K562 (cell line): ENCODE results near the gene CDH8. TPM values are rescaled to one million over a fixed set of nuclear protein-coding genes. Genes with fewer than 3 reads are reported as not detected.

Experiments
- ATAC-seq: fragments of 200-7000 bp; cut with Tn5 transposase; 3 replicates; pipeline ENCODE4 v1.9.1; 2020; ENCODE audit warnings: moderate library complexity
- BruUV-seq: library from RNA; stranded (reverse); fragments of 400-500 nt; replicated peaks from 2 replicates; lab custom pipeline; 2021; lab: Mats Ljungman, UMichigan
- CTCF ChIA-PET: fragments of 300-600 bp; formaldehyde crosslinking; extraction: SDS; loops from one replicate; lab custom pipeline; 2021; ENCODE audit warnings: low intra/inter-chr PET ratio; lab: Yijun Ruan, JAX
- POLR2A ChIA-PET: fragments of 300-600, 350-650 bp; sonication (Branson Sonifier 250); formaldehyde crosslinking; extraction: SDS; loops from one replicate; lab custom pipeline; 2021; ENCODE audit warnings: antibody characterized with exemption, inconsistent platforms; lab: Yijun Ruan, JAX
- DNase-seq, 4 experiments: peaks; one replicate each; pipeline versions ENCODE4 v3.0.0 to v3.0.0-alpha.2; 2011 to 2018; ENCODE audit warnings: low spot score in 3 of 4, mixed read lengths in 3 of 4; ENCODE audit errors: extremely low read depth in 1 of 4
- FAIRE-seq: peaks from 2 replicates; lab custom pipeline; 2011; peaks lifted over from hg19 to GRCh38; lab: Jason Lieb, UNC
- H2AFZ ChIP-seq: 2 replicates; pipeline ENCODE4 v1.6.0; 2011; ENCODE audit warnings: low read depth, low read length, control low read depth, inconsistent platforms
- H3K27ac ChIP-seq: fragments of 200-600 bp; 3 replicates; pipeline ENCODE4 v1.8.0; 2011; ENCODE audit warnings: low read depth, mild to moderate bottlenecking, control low read depth, inconsistent platforms, low read length, moderate library complexity, mixed read lengths; ENCODE audit errors: extremely low read depth
- H3K27me3 ChIP-seq, 2 experiments: fragments of 300-600 bp in 1 of 2; 2 replicates in 1 of 2; 3 replicates in 1 of 2; pipeline versions ENCODE4 v1.6.0 to v1.8.0; 2011; ENCODE audit warnings: inconsistent platforms in 2 of 2, low read length in 2 of 2, mild to moderate bottlenecking in 1 of 2, mixed read lengths in 1 of 2, moderate library complexity in 1 of 2; ENCODE audit not compliant: control insufficient read depth in 2 of 2, insufficient read depth in 2 of 2
- H3K36me3 ChIP-seq: fragments of 300-600 bp; 3 replicates; pipeline ENCODE4 v1.8.0; 2011; ENCODE audit warnings: mild to moderate bottlenecking, low read length, inconsistent platforms; ENCODE audit not compliant: control insufficient read depth, insufficient read depth
- H3K4me1 ChIP-seq, 2 experiments: fragments of 200-600 bp in 1 of 2; replicated peaks in 1 of 2; 2 replicates in 1 of 2; 3 replicates in 1 of 2; pipeline versions ENCODE4 v1.5.1 to v1.8.0; 2011; ENCODE audit warnings: inconsistent platforms in 2 of 2, low read length in 2 of 2, mild to moderate bottlenecking in 1 of 2, mixed read lengths in 1 of 2, moderate library complexity in 1 of 2; ENCODE audit not compliant: control insufficient read depth in 2 of 2, insufficient read depth in 2 of 2
- H3K4me2 ChIP-seq: 2 replicates; pipeline ENCODE4 v1.6.1; 2011; ENCODE audit warnings: low read length, control low read depth, inconsistent platforms, mixed read lengths; ENCODE audit not compliant: insufficient read depth
- H3K4me3 ChIP-seq: fragments of 200-600 bp; sonication (generic), shearing (Covaris generic); 2 replicates; pipeline ENCODE4 v1.5.1; 2016; ENCODE audit warnings: control low read depth, inconsistent platforms
- H3K79me2 ChIP-seq: fragments of 200-600 bp; 3 replicates; pipeline ENCODE4 v1.8.0; 2011; ENCODE audit warnings: low read length, inconsistent platforms; ENCODE audit not compliant: control insufficient read depth, insufficient read depth
- H3K9ac ChIP-seq, 2 experiments: 2 replicates each; pipeline versions ENCODE4 v1.6.0 to v1.6.1; 2011; ENCODE audit warnings: low read depth in 2 of 2, low read length in 2 of 2, control low read depth in 1 of 2, inconsistent platforms in 1 of 2, mild to moderate bottlenecking in 1 of 2, mixed read lengths in 1 of 2; ENCODE audit not compliant: insufficient read depth in 1 of 2
- H3K9me1 ChIP-seq: one replicate; pipeline ENCODE4 v1.6.0; 2011; ENCODE audit warnings: inconsistent platforms, mild to moderate bottlenecking, low read length, moderate library complexity; ENCODE audit not compliant: control insufficient read depth, insufficient read depth
- H3K9me3 ChIP-seq: replicated peaks from 2 replicates; pipeline ENCODE4 v1.5.1; 2011; ENCODE audit warnings: low read depth, low read length, inconsistent platforms; ENCODE audit not compliant: control insufficient read depth, insufficient read depth
- H4K20me1 ChIP-seq: replicated peaks from 2 replicates; pipeline ENCODE4 v1.6.1; 2011; ENCODE audit warnings: low read length, inconsistent platforms, mixed read lengths; ENCODE audit not compliant: control insufficient read depth, insufficient read depth
- ETV1 ChIP-seq: fragments of 450-650 bp; conservative IDR thresholded peaks from 2 replicates; pipeline ENCODE4 v1.6.1; 2016; ENCODE audit warnings: missing genetic modification characterization, control low read depth, low read depth, missing compliant biosample characterization
- FOXM1 ChIP-seq, 2 experiments: fragments of 450-650 bp in 1 of 2; sonication (generic) in 1 of 2; formaldehyde crosslinking in 1 of 2; IDR thresholded peaks; 2 replicates each; pipeline versions ENCODE4 v1.6.1 to v1.9.0; 2017 to 2022; ENCODE audit warnings: low read depth in 2 of 2, mild to moderate bottlenecking in 2 of 2, missing genetic modification reagents in 1 of 2, moderate library complexity in 1 of 2
- GABPB2 ChIP-seq: fragments of 250-450 bp; sonication (Bioruptor Pico); conservative IDR thresholded peaks from 2 replicates; pipeline ENCODE4 v1.5.1; 2021; ENCODE audit warnings: mild to moderate bottlenecking
- HMG20A ChIP-seq: fragments of 450-650 bp; formaldehyde crosslinking; conservative IDR thresholded peaks from 2 replicates; pipeline ENCODE4 v1.4.0; 2020; ENCODE audit warnings: mild to moderate bottlenecking, mixed read lengths
- KLF10 ChIP-seq: fragments of 250-450 bp; sonication (Bioruptor Pico); IDR thresholded peaks from 2 replicates; pipeline ENCODE4 v1.6.1; 2021; ENCODE audit warnings: matching md5 sums
- RBM25 ChIP-seq: fragments of 200-400 bp; formaldehyde crosslinking; IDR thresholded peaks from 2 replicates; pipeline ENCODE4 v1.6.1; 2018; ENCODE audit warnings: low read length, low read depth, moderate library complexity; ENCODE audit not compliant: severe bottlenecking
- STAT5A ChIP-seq: IDR thresholded peaks from 2 replicates; pipeline ENCODE4 v1.6.1; 2012; ENCODE audit warnings: low read length, inconsistent platforms, borderline replicate concordance
- XRCC3 ChIP-seq: fragments of 450-650 bp; IDR thresholded peaks from 2 replicates; pipeline ENCODE4 v1.6.1; 2017; ENCODE audit warnings: mild to moderate bottlenecking, moderate library complexity
- ZNF717 ChIP-seq: fragments of 250-450 bp; sonication (Bioruptor Pico); IDR thresholded peaks from 2 replicates; pipeline ENCODE4 v1.5.0; 2021
- WGBS: fragments of 100-300 bp; shearing (Covaris generic); methylation state at CpG from one replicate; pipeline ENCODE4 v1.1.6; 2016; ENCODE audit warnings: low coverage, mixed read lengths; ENCODE audit not compliant: insufficient coverage; ENCODE audit errors: missing lambda C conversion rate; 5-methylcytosine and 5-hydroxymethylcytosine counted together
- in situ Hi-C: fragments of 300-500 bp; cut with MboI; formaldehyde crosslinking; loops from 4 replicates; pipeline ENCODE4 v1.15.0; 2018; ENCODE audit warnings: inconsistent platforms, mixed read lengths
- intact Hi-C: fragments of 100-400 bp; cut with micrococcal nuclease; formaldehyde crosslinking; loops from 2 replicates; pipeline ENCODE4 v1.14.2; 2022
- polyA plus RNA-seq, 8 experiments: library from polyadenylated mRNA; depleted of rRNA in 4 of 8; stranded (reverse) in 5 of 8; unstranded in 3 of 8; fragments of >200 nt; fragmentation: Nextera tagmentation in 2 of 8; fragmentation: Illumina TruSeq in 1 of 8; extraction: Ambion mirVana in 2 of 8; extraction: Trizol in 1 of 8; gene quantifications; 2 replicates each; pipeline versions ENCODE4 v1.2.1 to v1.2.3, GENCODE V29; 2011 to 2014; ENCODE audit warnings: inconsistent platforms in 1 of 8, missing spikeins in 1 of 8
- total RNA-seq, 7 experiments: library from RNA; depleted of rRNA in 6 of 7; stranded (reverse); fragments of >200 nt in 6 of 7; fragmentation: Illumina TruSeq in 2 of 7; extraction: Trizol in 2 of 7; gene quantifications; 2 replicates each; pipeline versions ENCODE4 v1.2.1 to v1.2.3, GENCODE V29; 2011 to 2021; ENCODE audit warnings: low replicate concordance in 1 of 7

The CDH8 gene
- total and polyA plus RNA-seq, 9 of the 15 experiments (the other 6 are each of a cell fraction or from before 2014, with no cell fraction given): 0.22 to 1.4 (median 0.42) TPM; not detected in 4

- ATAC-seq: no peak
- Histone ChIP-seq H3K4me2 (no peak overlapping the region), H3K9me3 (no peaks in the 10 kb centered on the region; the same call in 1 of the 2 replicates), H3K27ac (no peak overlapping the region), H3K27me3 (no peaks in the 10 kb centered on the region), H3K9ac (no peak overlapping the region), H3K79me2 (no peaks in the 10 kb centered on the region), H4K20me1 (no peaks in the 10 kb centered on the region), H2AFZ (no peak overlapping the region), H3K9me1 (no peaks in the 10 kb centered on the region), H3K36me3 (no peaks in the 10 kb centered on the region), H3K4me1 (no peaks in the 10 kb centered on the region), H3K4me3 (no peak overlapping the region)
- POLR2A ChIA-PET: no interaction called here
- CTCF ChIA-PET: no interaction called here
- intact Hi-C loops (no loop called here), in situ Hi-C loops (no loop called here)
- no TSS peak for BruUV-seq
- TF ChIP-seq FOXM1 (IDR thresholded peaks at IDR 0.05; ENCODE audit: low read depth): no peak
- no peak for TF ChIP-seq FOXM1 (CRISPR knock-in tag; IDR thresholded peaks at IDR 0.05; ENCODE audit: low read depth)
- no peak for TF ChIP-seq RBM25
- TF ChIP-seq ETV1 (tag): no peak
- no peak for TF ChIP-seq ZNF717
- no peak for TF ChIP-seq HMG20A
- no peak for TF ChIP-seq KLF10 (CRISPR knock-in tag)
- no peak for TF ChIP-seq GABPB2
- TF ChIP-seq XRCC3: no peak
- no peak for TF ChIP-seq STAT5A
- 0% methylated on average over 4 of the region's 4 CpGs for WGBS
- FAIRE-seq: no peak
- no peak for DNase-seq
Observed at GRCh38 chr16:61887903-61888302, 148.3 kb downstream of the CDH8 start.
